Neural progenitor cell (in vitro differentiated cells): ENCODE results near the gene ATOH8.

Experiments
- EZH2 ChIP-seq: fragments of 200-600 bp; sonication (generic); IDR thresholded peaks from 2 replicates; pipeline ENCODE4 v1.6.1; 2017; ENCODE audit warnings: antibody characterized with exemption, mild to moderate bottlenecking, moderate library complexity
- EZH2phosphoT487 ChIP-seq: fragments of 200-600 bp; sonication (generic); IDR thresholded peaks from 2 replicates; pipeline ENCODE4 v1.6.1; 2017; ENCODE audit warnings: antibody characterized with exemption
- TF ChIP-seq, protein P1 (sequence below): fragments of 200-600 bp; sonication (generic); IDR thresholded peaks from 2 replicates; pipeline ENCODE4 v1.5.1; 2017; ENCODE audit warnings: antibody characterized with exemption, mild to moderate bottlenecking

GRCh38 chr2:85728883-85729824 lies 24.6 kb upstream of the ATOH8 start:
- TF ChIP-seq, protein P1, sequence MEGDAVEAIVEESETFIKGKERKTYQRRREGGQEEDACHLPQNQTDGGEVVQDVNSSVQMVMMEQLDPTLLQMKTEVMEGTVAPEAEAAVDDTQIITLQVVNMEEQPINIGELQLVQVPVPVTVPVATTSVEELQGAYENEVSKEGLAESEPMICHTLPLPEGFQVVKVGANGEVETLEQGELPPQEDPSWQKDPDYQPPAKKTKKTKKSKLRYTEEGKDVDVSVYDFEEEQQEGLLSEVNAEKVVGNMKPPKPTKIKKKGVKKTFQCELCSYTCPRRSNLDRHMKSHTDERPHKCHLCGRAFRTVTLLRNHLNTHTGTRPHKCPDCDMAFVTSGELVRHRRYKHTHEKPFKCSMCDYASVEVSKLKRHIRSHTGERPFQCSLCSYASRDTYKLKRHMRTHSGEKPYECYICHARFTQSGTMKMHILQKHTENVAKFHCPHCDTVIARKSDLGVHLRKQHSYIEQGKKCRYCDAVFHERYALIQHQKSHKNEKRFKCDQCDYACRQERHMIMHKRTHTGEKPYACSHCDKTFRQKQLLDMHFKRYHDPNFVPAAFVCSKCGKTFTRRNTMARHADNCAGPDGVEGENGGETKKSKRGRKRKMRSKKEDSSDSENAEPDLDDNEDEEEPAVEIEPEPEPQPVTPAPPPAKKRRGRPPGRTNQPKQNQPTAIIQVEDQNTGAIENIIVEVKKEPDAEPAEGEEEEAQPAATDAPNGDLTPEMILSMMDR: peak; percentile 98
- no peak for TF ChIP-seq EZH2
- TF ChIP-seq EZH2phosphoT487: no peak
